Smooth muscle cell (in vitro differentiated cells): ENCODE data around the gene GNPDA1. TPM values are rescaled to one million over a fixed set of nuclear protein-coding genes. Genes with fewer than 3 reads are reported as not detected.
"Not testable (repeated sequence)": the region's sequence is repeated elsewhere in the genome, so short reads cannot be mapped to it uniquely, and the experiment has no call there.

Experiments
- DNase-seq: peaks from one replicate; lab custom pipeline; 2025; ENCODE audit not compliant: unreplicated experiment; lab: John Stamatoyannopoulos, UW
- H2AFZ ChIP-seq: fragments of 200-600 bp; sonication (generic); 2 replicates; pipeline ENCODE4 v1.6.0; 2016; ENCODE audit warnings: antibody characterized with exemption, low read depth, mild to moderate bottlenecking
- H3F3A ChIP-seq: fragments of 200-600 bp; sonication (generic); 2 replicates; pipeline ENCODE4 v1.6.0; 2017; ENCODE audit warnings: antibody characterized with exemption, low read depth
- H3K27ac ChIP-seq: fragments of 200-600 bp; sonication (generic); 2 replicates; pipeline ENCODE4 v1.5.1; 2016; ENCODE audit warnings: low read depth, mild to moderate bottlenecking
- H3K27me3 ChIP-seq: fragments of 200-600 bp; sonication (generic); 2 replicates; pipeline ENCODE4 v1.6.1; 2016; ENCODE audit warnings: low read depth, mild to moderate bottlenecking
- H3K36me3 ChIP-seq: fragments of 200-600 bp; sonication (generic); 2 replicates; pipeline ENCODE4 v1.5.1; 2016; ENCODE audit warnings: low read depth
- H3K4me1 ChIP-seq: fragments of 200-600 bp; sonication (generic); 2 replicates; pipeline ENCODE4 v1.5.1; 2016; ENCODE audit warnings: low read depth
- H3K4me2 ChIP-seq: fragments of 200-600 bp; sonication (generic); 2 replicates; pipeline ENCODE4 v1.6.0; 2016; ENCODE audit warnings: mild to moderate bottlenecking
- H3K4me3 ChIP-seq: fragments of 200-600 bp; sonication (generic); 2 replicates; pipeline ENCODE4 v1.5.1; 2016; ENCODE audit warnings: mild to moderate bottlenecking
- H3K79me2 ChIP-seq: fragments of 200-600 bp; sonication (generic); 2 replicates; pipeline ENCODE4 v1.6.0; 2016; ENCODE audit warnings: low read depth, mild to moderate bottlenecking
- H3K9ac ChIP-seq: fragments of 200-600 bp; sonication (generic); 2 replicates; pipeline ENCODE4 v1.6.0; 2016; ENCODE audit warnings: low read depth
- H3K9me3 ChIP-seq: fragments of 200-600 bp; sonication (generic); replicated peaks from 2 replicates; pipeline ENCODE4 v1.5.1; 2016; ENCODE audit warnings: low read depth
- H4K20me1 ChIP-seq: fragments of 200-600 bp; sonication (generic); 2 replicates; pipeline ENCODE4 v1.6.0; 2016; ENCODE audit warnings: low read depth
- CTCF ChIP-seq: fragments of 200-600 bp; sonication (generic); IDR thresholded peaks from 2 replicates; pipeline ENCODE4 v1.5.1; 2017; ENCODE audit warnings: borderline replicate concordance, mild to moderate bottlenecking, antibody characterized with exemption; ENCODE audit not compliant: insufficient read depth, poor library complexity, severe bottlenecking
- WGBS: methylation state at CpG from one replicate; pipeline ENCODE4 v1.1.7; 2016; ENCODE audit warnings: low lambda C conversion rate; 5-methylcytosine and 5-hydroxymethylcytosine counted together
- polyA plus RNA-seq: library from polyadenylated mRNA; unstranded; fragments of >200 nt; fragmentation: Nextera tagmentation; extraction: Ambion mirVana; gene quantifications from 2 replicates; pipeline ENCODE4 v1.2.1, GENCODE V29; 2016
- total RNA-seq: library from RNA; depleted of rRNA; stranded (reverse); fragments of >200 nt; gene quantifications from 2 replicates; pipeline ENCODE4 v1.2.3, GENCODE V29; 2014

GNPDA1 gene
- total and polyA plus RNA-seq, 2 experiments from 2014 or later = 29.6 to 30.3 TPM

- H3K9me3 ChIP-seq = no peaks in the 10 kb centered on the region
These were observed 25.9 kb upstream of the GNPDA1 start for GRCh38 chr5:142038735-142039134.

GRCh38 chr5:142037599-142037998, 24.8 kb upstream of the GNPDA1 start:
- H3K79me2 ChIP-seq, H3K27me3 ChIP-seq, H3K27ac ChIP-seq, H2AFZ ChIP-seq, H3F3A ChIP-seq, H4K20me1 ChIP-seq, H3K4me2 ChIP-seq, H3K4me3 ChIP-seq, H3K4me1 ChIP-seq, H3K9ac ChIP-seq, H3K36me3 ChIP-seq, DNase-seq, H3K9me3 ChIP-seq: not testable (repeated sequence)
- WGBS = 94% methylated on average over 3 of the region's 3 CpGs

More at GRCh38 chr5:142038735-142039134, 25.9 kb upstream of the GNPDA1 start:
- no peaks in the 10 kb centered on the region for H3K4me1 ChIP-seq
- no peaks in the 10 kb centered on the region for H3K27me3 ChIP-seq
- no peak for TF ChIP-seq CTCF
- H4K20me1 ChIP-seq = no peaks in the 10 kb centered on the region
- no peak for DNase-seq
- no peaks in the 10 kb centered on the region for H3F3A ChIP-seq
- no peak overlapping the region for H2AFZ ChIP-seq
- H3K4me2 ChIP-seq = no peak overlapping the region
- H3K36me3 ChIP-seq = no peaks in the 10 kb centered on the region
- no peak overlapping the region for H3K4me3 ChIP-seq
- no peak overlapping the region for H3K9ac ChIP-seq
- H3K27ac ChIP-seq = no peak overlapping the region
- no peaks in the 10 kb centered on the region for H3K79me2 ChIP-seq
- 100% methylated on average over 2 of the region's 2 CpGs for WGBS

GRCh38 chr5:142036918-142037317, 24.1 kb upstream of the GNPDA1 start:
- Histone ChIP-seq H3K27ac (no peak overlapping the region), H3K79me2 (no peaks in the 10 kb centered on the region), H3K9ac (no peak overlapping the region), H3F3A (no peaks in the 10 kb centered on the region), H4K20me1 (no peaks in the 10 kb centered on the region), H3K36me3 (no peaks in the 10 kb centered on the region), H3K4me3 (no peak overlapping the region), H2AFZ (no peak overlapping the region), H3K4me1 (no peaks in the 10 kb centered on the region), H3K9me3 (no peaks in the 10 kb centered on the region), H3K4me2 (no peak overlapping the region), H3K27me3 (no peaks in the 10 kb centered on the region)
- WGBS = 96% methylated on average over 13 of the region's 13 CpGs
- DNase-seq = no peak
- no peak for TF ChIP-seq CTCF

- Histone ChIP-seq H3K27me3 (no peaks in the 10 kb centered on the region), H3K9me3 (no peaks in the 10 kb centered on the region), H2AFZ (no peak overlapping the region), H3K9ac (no peak overlapping the region), H3K27ac (no peak overlapping the region), H3K4me2 (no peak overlapping the region), H4K20me1 (no peaks in the 10 kb centered on the region), H3K4me1 (no peaks in the 10 kb centered on the region), H3K79me2 (no peaks in the 10 kb centered on the region), H3K4me3 (no peak overlapping the region), H3K36me3 (no peaks in the 10 kb centered on the region), H3F3A (no peaks in the 10 kb centered on the region)
- DNase-seq = no peak
- TF ChIP-seq CTCF = no peak
These were observed 22.2 kb upstream of the GNPDA1 start for GRCh38 chr5:142034994-142035393.

DNA sequence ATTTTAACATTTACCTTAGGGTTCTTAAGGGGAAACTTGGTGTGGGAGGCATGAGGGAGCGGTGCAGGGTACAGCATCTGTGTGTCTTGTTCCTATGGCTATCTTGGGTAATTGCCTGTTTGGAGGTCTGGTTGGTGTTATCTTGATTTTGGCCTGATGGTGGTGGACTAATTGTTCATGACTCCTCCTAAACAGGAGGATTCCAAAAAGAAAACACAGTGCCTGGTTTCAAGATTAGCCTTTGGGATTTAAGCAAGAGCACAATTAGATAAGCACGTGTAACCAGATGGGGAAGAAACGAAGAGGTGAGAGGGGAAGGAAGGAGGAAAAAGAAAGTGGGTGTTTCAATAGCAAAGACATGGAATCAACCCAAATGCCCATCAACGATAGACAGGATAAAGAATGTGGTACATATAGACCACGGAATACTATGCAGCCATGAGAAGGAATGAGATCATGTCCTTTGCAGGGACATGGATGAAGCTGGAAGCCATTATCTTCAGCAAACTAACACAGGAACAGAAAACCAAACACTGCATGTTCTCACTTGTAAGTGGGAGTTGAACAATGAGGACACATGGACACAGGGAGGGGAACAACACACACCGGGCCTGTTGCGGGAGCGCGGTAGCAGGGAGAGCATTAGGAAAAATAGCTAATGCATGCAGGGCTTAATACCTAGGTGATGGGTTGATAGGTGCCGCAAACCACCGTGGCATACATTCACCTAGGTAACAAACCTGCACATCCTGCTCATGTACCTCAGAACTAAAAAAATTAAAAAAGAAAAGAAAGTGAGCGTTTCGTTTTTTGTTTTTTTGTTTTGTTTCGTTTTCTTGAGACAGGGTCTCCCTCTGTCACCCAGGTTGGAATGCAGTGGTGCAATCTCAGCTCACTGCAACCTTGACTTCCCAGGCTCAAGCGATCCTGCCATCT, 21.1 kb upstream of the GNPDA1 start:
- H3K9ac ChIP-seq, H3K79me2 ChIP-seq, H3K27me3 ChIP-seq, H3F3A ChIP-seq, DNase-seq, H3K4me2 ChIP-seq, H2AFZ ChIP-seq, H4K20me1 ChIP-seq, H3K4me1 ChIP-seq, H3K36me3 ChIP-seq, H3K27ac ChIP-seq, H3K9me3 ChIP-seq, H3K4me3 ChIP-seq: not testable (repeated sequence)
- 81% methylated on average over 15 of the region's 15 CpGs for WGBS
